HG03175 (cell line): ENCODE measurements around the gene CFD.
"Not testable (repeated sequence)": the region's sequence is repeated elsewhere in the genome, so short reads cannot be mapped to it uniquely, and the experiment has no call there.

Source experiments
- ATAC-seq: cut with Tn5 transposase; IDR thresholded peaks from one replicate; pipeline ENCODE4 v1.9.1; 2021; ENCODE audit warnings: mild to moderate bottlenecking, moderate library complexity; ENCODE audit not compliant: unreplicated experiment

CFD gene

DNA sequence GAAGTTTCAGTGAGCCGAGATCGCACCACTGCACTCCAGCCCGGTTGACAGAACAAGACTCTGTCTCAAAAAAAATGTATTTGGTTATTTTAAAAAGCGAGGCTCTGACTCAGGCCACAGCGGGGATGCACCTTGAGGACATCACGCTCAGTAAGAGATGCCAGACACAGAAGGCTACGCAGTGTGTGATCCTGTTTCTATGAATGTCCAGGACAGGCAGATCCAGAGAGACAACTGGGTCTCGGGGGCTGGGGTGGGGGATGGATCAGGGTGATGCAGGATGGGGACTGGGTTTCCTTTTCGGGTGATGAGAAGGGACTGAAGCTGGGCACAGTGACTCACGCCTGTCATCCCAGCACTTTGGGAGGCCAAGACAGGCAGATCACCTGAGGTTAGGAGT is 28.1 kb downstream of the CFD start:
- no peak for ATAC-seq

DNA sequence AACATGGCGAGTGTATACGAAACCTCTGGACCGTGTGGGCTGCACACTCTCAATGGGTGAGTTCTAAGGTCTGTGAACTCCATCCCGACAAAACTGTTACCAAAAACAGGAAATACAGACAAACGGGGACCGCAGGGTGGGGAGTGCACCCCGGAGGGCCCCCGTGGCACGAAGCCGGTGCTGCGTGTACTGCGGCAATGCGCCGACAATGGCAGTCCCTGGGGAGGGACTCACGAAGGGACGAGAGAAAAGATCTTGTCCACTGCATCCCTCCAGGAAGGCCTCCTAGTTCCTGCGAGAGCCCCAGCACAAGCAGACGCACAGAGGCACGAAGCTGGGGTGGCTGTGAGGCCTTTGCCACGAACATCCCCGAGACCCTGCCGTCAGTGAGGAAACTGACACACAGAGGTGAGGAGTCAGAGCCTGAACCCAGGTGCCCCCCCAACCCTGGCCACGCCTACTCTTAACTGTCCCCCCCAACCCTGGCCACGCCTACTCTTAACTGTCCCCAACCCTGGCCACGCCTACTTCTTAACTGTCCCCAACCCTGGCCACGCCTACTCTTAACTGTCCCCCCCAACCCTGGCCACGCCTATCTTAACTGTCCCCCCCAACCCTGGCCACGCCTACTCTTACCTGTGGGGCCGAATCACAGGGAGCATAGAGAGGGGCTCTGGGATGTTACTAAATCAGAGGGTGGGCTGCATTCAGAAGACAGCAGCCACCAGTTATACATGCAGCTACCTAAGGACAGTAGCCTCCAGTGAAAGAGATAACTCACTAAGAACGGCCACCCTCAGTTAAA is 29.3 kb downstream of the CFD start:
- ATAC-seq = no peak

DNA sequence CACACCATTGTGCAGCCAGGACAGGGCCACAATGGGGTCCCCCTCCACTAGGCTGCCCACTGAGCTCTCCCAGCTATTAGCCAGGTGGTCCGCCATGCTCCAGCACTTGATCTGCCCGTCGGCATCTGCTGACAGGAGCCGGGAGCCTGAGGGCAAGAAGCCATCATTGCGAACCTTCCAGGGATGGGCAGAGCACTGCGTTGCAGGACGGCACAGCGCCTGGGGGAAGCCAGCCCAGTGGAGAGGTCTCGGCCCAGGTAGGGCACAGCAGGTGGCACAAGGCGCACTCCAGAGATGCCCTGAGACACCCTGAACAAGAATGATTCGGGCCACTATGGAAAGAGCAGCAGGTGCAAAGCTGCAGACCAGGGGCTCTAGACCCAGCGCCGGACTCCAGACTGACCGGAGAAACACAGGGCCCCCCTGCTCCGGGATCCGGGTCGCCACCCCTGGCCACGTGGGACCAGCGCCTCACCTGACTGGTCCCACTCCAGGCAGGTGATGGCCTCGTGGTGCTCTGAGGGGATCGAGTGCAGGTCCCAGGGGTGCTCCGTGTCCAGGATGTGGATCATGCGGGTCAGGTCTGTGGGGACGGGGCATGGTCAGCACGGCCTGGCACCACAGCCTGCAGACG is 30.3 kb downstream of the CFD start:
- ATAC-seq = no peak

GRCh38 chr19:890831-891230 is 31.4 kb downstream of the CFD start:
- ATAC-seq = no peak

DNA sequence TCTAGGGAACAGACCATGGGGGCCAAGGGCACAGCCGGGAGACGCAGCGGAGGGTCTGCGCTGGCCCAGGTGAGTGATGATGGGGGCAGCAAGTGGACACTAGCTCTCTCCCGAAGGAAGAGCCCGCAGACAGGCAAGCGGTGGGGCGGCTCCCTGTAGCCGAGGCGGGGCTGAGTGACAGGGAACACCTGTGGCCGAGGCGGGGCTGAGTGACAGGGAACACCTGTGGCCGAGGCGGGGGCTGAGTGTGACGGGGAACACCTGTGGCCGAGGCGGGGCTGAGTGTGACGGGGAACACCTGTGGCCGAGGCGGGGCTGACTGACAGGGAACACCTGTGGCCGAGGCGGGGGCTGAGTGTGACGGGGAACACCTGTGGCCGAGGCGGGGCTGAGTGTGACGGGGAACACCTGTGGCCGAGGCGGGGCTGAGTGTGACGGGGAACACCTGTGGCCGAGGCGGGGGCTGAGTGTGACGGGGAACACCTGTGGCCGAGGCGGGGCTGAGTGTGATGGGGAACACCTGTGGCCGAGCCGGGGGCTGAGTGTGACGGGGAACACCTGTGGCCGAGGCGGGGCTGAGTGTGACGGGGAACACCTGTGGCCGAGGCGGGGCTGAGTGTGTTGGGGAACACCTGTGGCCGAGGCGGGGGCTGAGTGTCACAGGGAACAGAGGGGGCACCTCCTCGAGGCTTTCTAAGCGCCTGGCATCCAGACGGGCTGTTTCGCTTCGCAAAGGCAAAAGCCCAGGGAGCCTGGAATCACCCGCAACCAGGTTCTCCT is 32.1 kb downstream of the CFD start:
- ATAC-seq = not testable (repeated sequence)

DNA sequence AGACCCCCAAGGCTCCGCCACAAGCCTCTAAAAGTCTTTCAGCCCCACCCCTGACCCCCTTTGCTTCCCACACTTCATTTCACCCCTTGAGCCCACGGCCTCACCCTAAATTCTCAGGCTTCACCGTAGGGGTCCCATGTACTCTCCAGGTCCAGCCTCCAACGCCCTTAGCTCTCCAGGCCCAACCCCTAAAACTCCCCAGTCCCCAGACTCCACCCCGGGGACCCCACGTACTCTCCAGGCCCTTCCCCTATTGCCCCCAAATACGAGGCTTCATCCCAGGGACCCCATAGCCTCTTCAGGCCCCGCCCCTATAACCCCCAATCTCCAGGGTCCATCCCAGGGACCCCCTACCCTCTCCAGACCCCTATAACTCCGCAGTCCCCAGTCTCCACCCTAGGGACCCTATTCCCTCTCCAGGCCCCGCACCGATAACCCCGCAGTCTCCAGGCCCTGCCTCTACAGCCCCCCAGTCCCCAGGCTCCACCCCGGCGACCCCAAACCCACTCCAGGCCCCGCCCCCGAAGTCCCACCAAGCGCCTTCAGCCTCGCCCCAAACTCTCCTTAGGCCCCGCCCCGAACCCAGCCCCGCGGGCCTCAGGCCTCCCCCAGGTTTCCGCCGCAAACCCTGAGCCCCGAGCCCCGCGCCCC is 32.9 kb downstream of the CFD start:
- ATAC-seq = no peak

GRCh38 chr19:892894-893689 is 33.6 kb downstream of the CFD start, which contains the start of the genes MED16 and RNU6-9:
MED16 (minus strand) TSS chr19:893187; CDS start chr19:891131, 2,056 bp downstream.
RNU6-9 (plus strand) TSS chr19:893484.
- peak; percentile 79 for ATAC-seq

DNA sequence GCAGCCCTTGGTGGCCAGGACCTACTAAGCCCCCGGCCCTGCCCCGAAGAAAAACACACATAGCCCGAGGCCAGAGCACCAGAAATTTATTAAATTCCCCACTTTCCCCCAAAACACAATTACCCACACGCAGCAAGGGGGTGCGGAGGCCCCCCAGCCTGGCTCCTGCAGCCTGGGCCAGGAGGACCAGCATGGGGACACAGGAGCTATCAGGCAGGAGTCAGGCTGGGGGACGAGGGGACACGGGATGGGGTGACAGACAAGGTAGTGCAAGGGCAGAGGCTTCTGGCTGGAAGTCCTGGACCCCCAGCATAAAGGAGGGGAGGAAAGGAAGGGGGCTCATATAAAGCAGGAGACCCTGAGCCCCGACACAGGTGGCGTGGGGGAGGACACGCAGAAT is 37.0 kb downstream of the CFD start:
- no peak for ATAC-seq

- no peak for ATAC-seq
Measured at GRCh38 chr19:896999-897398, 37.5 kb downstream of the CFD start.

GRCh38 chr19:897442-898039 is 38.1 kb downstream of the CFD start:
- no peak for ATAC-seq

DNA sequence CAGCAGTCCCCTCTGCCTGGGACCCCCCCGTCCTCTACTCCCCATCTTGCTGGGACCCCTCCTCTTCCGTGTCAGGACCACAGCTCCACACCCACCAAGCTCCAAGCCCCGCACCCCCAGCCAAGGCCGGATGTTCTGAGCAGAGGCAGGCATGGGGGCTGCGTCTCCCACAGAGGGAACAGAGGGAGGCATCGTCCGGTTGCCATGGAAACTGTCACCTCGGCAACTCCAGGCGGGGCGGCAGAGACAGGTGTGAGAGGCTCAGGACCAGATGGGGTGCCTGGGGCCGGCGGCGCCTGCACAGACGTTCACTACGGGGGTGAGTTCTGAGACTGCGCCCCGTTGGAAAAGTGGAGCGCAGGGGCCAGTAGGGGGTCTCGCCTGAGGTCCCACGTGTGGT is 39.2 kb downstream of the CFD start:
- ATAC-seq = no peak

- ATAC-seq = no peak
Measured at GRCh38 chr19:899336-900042, 40.0 kb downstream of the CFD start.

- no peak for ATAC-seq
Measured at GRCh38 chr19:900043-900301, 40.5 kb downstream of the CFD start.

DNA sequence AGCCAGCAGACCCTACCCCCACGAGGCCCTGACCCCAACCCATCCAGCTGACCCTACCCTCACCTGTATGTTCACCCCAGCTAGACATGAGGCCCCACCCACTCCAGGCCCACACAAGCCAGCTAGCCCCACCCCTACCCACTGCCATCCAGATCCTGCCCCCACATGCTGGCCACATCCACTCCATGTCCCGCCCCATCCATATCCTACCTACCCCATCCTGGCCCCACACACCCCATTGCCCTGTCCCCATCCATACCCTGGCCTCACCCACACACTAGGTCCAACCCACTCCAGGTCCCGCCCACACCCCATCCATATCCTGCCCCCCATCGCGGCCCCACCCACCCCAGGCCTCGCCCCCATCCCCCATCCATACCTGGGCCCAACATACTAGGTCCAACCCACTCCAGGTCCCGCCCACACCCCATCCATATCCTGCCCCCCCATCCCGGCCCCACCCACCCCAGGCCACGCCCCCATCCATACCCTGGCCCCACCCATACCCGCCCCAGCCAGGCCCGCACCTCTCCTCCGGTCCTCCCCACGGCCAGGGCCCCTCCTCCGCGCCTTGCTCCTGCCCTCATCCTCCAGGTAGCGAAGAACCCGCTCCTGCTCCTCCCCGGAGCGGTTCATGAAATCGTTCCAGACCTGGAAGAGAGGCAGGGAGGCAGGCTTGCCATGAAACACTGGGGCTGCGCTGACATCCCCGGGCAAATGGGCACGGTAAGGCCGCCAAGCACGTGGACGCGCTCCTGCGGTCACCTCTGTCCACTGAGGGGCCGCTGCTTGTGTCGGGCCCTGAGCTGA is 41.0 kb downstream of the CFD start:
- no peak for ATAC-seq

GRCh38 chr19:901216-902092 is 42.0 kb downstream of the CFD start:
- ATAC-seq = no peak

DNA sequence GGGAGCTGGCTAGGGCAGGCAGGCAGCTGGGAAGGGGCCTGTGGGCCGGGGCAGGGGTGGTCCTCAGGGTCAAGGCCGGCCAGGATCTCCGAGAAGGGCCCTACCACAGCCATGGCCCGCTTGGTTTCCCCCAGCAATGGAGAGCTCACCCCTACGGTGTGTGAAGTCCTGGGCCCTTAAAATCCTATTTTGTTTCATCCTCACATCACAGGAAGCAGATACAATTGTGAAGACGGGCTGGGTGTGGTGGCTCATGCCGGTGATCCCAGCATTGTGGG is 42.6 kb downstream of the CFD start:
- ATAC-seq = no peak

DNA sequence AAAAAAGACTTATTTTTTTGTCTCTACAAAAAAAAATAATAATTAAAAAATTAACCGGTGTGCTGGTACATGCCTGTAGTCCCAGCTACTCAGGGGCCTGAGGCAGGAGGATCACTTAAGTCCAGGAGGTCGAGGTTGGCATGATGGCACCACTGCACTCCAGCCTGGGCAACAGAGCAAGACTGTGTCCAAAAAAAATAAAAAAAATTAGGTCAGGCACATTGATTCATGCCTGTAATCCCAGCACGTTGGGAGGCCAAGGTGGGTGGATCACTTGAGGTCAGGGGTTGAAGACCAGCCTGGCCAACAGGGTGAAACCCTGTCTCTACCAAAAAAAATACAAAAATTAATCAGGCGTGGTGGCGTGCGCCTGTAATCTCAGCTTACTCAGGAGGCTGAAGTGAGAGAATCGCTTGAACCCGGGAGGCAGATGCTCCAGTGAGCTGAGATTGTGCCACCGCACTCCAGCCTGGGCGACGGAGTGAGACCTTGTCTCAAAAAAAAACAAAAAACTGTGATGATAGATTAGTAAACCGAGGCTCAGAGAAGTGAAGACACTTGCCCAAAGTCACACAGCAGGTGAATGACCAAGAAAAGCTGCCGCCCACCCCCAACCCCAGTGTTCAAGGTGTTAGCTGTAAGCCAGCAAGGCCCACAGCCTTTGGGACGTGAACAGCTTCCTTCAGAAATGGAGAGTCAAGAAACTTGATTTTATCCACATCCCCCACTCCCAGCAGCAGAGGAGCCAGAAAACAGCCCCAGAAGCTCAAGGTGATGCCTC is 43.2 kb downstream of the CFD start:
- no peak for ATAC-seq
